NB4 (cell line): Measurements from ENCODE around the gene TCERG1L.

Experiments
- MYC ChIP-seq: IDR thresholded peaks from 2 replicates; pipeline ENCODE4 v1.6.1; 2011; ENCODE audit warnings: low read depth, low read length
- POLR2A ChIP-seq: IDR thresholded peaks from 2 replicates; pipeline ENCODE4 v1.6.1; 2011; ENCODE audit warnings: mild to moderate bottlenecking; ENCODE audit not compliant: insufficient read length; ENCODE audit errors: extremely low read depth
- TF ChIP-seq, protein P1 (sequence below): IDR thresholded peaks from 2 replicates; pipeline ENCODE4 v1.6.1; 2011; ENCODE audit warnings: low read depth, low read length
- TF ChIP-seq, protein P2 (sequence below): IDR thresholded peaks from one replicate; pipeline ENCODE4 v1.5.1; 2012; ENCODE audit warnings: low read depth, low read length

- TF ChIP-seq POLR2A (no peak), MYC (no peak)
- TF ChIP-seq, protein P1, sequence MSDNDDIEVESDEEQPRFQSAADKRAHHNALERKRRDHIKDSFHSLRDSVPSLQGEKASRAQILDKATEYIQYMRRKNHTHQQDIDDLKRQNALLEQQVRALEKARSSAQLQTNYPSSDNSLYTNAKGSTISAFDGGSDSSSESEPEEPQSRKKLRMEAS: no peak
- TF ChIP-seq, protein P2, sequence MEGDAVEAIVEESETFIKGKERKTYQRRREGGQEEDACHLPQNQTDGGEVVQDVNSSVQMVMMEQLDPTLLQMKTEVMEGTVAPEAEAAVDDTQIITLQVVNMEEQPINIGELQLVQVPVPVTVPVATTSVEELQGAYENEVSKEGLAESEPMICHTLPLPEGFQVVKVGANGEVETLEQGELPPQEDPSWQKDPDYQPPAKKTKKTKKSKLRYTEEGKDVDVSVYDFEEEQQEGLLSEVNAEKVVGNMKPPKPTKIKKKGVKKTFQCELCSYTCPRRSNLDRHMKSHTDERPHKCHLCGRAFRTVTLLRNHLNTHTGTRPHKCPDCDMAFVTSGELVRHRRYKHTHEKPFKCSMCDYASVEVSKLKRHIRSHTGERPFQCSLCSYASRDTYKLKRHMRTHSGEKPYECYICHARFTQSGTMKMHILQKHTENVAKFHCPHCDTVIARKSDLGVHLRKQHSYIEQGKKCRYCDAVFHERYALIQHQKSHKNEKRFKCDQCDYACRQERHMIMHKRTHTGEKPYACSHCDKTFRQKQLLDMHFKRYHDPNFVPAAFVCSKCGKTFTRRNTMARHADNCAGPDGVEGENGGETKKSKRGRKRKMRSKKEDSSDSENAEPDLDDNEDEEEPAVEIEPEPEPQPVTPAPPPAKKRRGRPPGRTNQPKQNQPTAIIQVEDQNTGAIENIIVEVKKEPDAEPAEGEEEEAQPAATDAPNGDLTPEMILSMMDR: no peak
These were observed 245.7 kb downstream of the TCERG1L start for GRCh38 chr10:131065673-131066305.
